ENCODE data around the gene MC5R.

GRCh38 chr18:13799396-13799795 lies 24.6 kb upstream of the MC5R start:
- TF ChIP-seq TARDBP (IDR thresholded peaks at IDR 0.05; ENCODE audit: borderline replicate concordance), result no peak
- no peak for TF ChIP-seq REST (IDR thresholded peaks at IDR 0.05; ENCODE audit: low read depth, low read length)
- TF ChIP-seq SUZ12 (IDR thresholded peaks at IDR 0.05; ENCODE audit: unreplicated experiment), result no peak
- no peak for TF ChIP-seq JUND (IDR thresholded peaks at IDR 0.05; ENCODE audit: low read depth, low read length)
- TF ChIP-seq CTCF (IDR thresholded peaks at IDR 0.05 in 2 of 3, conservative IDR thresholded peaks at IDR 0.05 in 1 of 3; ENCODE audit: control insufficient read depth in 2 of 3, extremely low read depth in 1 of 3, insufficient read depth in 1 of 3, low read depth in 3 of 3, low read length in 3 of 3), result no peak
- TF ChIP-seq BCL11A (IDR thresholded peaks at IDR 0.05; ENCODE audit: low read depth, low read length), result no peak
- no peak for TF ChIP-seq RFX5 (IDR thresholded peaks at IDR 0.05; ENCODE audit: low read depth, low read length)
- TF ChIP-seq NFIC (IDR thresholded peaks at IDR 0.05; ENCODE audit: low read depth, low read length), result no peak
- TF ChIP-seq FOS (IDR thresholded peaks at IDR 0.05; ENCODE audit: borderline replicate concordance, extremely low read depth, insufficient read length), result no peak
- TF ChIP-seq GABPA (IDR thresholded peaks at IDR 0.05; ENCODE audit: low read depth), result no peak

Measured in GM12878 (cell line).